Liver (tissue), 3 donors: Measurements from ENCODE around the gene ACKR4.

ENCODE experiments used
- FOXA2 ChIP-seq: IDR thresholded peaks from 2 replicates; pipeline ENCODE4 v1.6.1; 2016; ENCODE audit warnings: antibody characterized with exemption
- GABPA ChIP-seq, 2 donors: IDR thresholded peaks in 1 of 2; conservative IDR thresholded peaks in 1 of 2; 2 replicates each; pipeline ENCODE4 v1.6.1; 2016; ENCODE audit warnings: antibody characterized with exemption in 2 of 2, mild to moderate bottlenecking in 1 of 2, moderate library complexity in 1 of 2
- JUND ChIP-seq, 2 donors: IDR thresholded peaks; 2 replicates each; pipeline ENCODE4 v1.6.1; 2016; ENCODE audit warnings: antibody characterized with exemption in 2 of 2
- RAD21 ChIP-seq, 2 donors: IDR thresholded peaks; 2 replicates each; pipeline ENCODE4 v1.6.1; 2016; ENCODE audit warnings: antibody characterized with exemption in 2 of 2, mild to moderate bottlenecking in 2 of 2
- SP1 ChIP-seq: IDR thresholded peaks from 2 replicates; pipeline ENCODE4 v1.6.1; 2018; ENCODE audit warnings: antibody characterized with exemption, mild to moderate bottlenecking
- TAF1 ChIP-seq: conservative IDR thresholded peaks from 2 replicates; pipeline ENCODE4 v1.6.1; 2016; ENCODE audit warnings: antibody characterized with exemption, mild to moderate bottlenecking
- TF ChIP-seq, protein P1 (sequence below): fragments of 150-350 bp; IDR thresholded peaks from 2 replicates; pipeline ENCODE4 v1.5.1; 2017; ENCODE audit warnings: improper control_type of control experiment, low read depth, low read length; ENCODE audit not compliant: missing input control
- TF ChIP-seq, protein P2 (sequence below): IDR thresholded peaks from 2 replicates; pipeline ENCODE4 v1.6.1; 2016; ENCODE audit warnings: antibody characterized with exemption, mild to moderate bottlenecking
- TF ChIP-seq, protein P3 (sequence below): IDR thresholded peaks from 2 replicates; pipeline ENCODE4 v1.6.1; 2016; ENCODE audit warnings: antibody characterized with exemption
- TF ChIP-seq, protein P4 (sequence below): IDR thresholded peaks from 2 replicates; pipeline ENCODE4 v1.6.1; 2016; ENCODE audit warnings: antibody characterized with exemption
- donor health status: healthy.
- donor health status: healthy.

DNA sequence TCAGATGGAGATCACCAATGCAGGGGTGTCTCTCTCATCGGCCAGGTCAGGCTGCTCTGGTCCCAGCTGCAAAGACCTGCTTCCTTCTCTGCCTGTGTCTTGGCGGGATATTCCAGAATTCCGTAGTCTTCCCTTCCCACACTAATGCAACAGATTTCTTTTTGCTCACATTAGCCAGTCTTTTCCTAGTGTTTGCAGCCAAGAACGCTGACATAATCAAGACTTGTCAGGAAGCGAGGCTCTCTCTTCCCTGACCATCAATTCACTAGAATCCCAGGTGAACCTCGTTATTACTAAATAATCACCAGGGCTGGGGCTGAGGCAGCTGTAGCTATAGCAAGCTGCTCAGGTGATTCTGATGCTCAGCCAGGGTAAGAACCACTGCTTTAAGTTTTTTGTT is 43.2 kb upstream of the ACKR4 start:
- TF ChIP-seq, protein P1, sequence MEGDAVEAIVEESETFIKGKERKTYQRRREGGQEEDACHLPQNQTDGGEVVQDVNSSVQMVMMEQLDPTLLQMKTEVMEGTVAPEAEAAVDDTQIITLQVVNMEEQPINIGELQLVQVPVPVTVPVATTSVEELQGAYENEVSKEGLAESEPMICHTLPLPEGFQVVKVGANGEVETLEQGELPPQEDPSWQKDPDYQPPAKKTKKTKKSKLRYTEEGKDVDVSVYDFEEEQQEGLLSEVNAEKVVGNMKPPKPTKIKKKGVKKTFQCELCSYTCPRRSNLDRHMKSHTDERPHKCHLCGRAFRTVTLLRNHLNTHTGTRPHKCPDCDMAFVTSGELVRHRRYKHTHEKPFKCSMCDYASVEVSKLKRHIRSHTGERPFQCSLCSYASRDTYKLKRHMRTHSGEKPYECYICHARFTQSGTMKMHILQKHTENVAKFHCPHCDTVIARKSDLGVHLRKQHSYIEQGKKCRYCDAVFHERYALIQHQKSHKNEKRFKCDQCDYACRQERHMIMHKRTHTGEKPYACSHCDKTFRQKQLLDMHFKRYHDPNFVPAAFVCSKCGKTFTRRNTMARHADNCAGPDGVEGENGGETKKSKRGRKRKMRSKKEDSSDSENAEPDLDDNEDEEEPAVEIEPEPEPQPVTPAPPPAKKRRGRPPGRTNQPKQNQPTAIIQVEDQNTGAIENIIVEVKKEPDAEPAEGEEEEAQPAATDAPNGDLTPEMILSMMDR = no peak
- TF ChIP-seq RAD21 (IDR thresholded peaks at IDR 0.05) (no peak), SP1 (no peak), JUND (IDR thresholded peaks at IDR 0.05) (no peak), TAF1 (no peak), GABPA (IDR thresholded peaks at IDR 0.05 in 1 of 2, conservative IDR thresholded peaks at IDR 0.05 in 1 of 2) (no peak), FOXA2 (no peak)
- TF ChIP-seq, protein P2, sequence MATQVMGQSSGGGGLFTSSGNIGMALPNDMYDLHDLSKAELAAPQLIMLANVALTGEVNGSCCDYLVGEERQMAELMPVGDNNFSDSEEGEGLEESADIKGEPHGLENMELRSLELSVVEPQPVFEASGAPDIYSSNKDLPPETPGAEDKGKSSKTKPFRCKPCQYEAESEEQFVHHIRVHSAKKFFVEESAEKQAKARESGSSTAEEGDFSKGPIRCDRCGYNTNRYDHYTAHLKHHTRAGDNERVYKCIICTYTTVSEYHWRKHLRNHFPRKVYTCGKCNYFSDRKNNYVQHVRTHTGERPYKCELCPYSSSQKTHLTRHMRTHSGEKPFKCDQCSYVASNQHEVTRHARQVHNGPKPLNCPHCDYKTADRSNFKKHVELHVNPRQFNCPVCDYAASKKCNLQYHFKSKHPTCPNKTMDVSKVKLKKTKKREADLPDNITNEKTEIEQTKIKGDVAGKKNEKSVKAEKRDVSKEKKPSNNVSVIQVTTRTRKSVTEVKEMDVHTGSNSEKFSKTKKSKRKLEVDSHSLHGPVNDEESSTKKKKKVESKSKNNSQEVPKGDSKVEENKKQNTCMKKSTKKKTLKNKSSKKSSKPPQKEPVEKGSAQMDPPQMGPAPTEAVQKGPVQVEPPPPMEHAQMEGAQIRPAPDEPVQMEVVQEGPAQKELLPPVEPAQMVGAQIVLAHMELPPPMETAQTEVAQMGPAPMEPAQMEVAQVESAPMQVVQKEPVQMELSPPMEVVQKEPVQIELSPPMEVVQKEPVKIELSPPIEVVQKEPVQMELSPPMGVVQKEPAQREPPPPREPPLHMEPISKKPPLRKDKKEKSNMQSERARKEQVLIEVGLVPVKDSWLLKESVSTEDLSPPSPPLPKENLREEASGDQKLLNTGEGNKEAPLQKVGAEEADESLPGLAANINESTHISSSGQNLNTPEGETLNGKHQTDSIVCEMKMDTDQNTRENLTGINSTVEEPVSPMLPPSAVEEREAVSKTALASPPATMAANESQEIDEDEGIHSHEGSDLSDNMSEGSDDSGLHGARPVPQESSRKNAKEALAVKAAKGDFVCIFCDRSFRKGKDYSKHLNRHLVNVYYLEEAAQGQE = no peak
- TF ChIP-seq, protein P3, sequence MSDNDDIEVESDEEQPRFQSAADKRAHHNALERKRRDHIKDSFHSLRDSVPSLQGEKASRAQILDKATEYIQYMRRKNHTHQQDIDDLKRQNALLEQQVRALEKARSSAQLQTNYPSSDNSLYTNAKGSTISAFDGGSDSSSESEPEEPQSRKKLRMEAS = no peak
- TF ChIP-seq, protein P4, sequence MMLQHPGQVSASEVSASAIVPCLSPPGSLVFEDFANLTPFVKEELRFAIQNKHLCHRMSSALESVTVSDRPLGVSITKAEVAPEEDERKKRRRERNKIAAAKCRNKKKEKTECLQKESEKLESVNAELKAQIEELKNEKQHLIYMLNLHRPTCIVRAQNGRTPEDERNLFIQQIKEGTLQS = no peak
